ENCODE results near the gene OTOS.

DNA sequence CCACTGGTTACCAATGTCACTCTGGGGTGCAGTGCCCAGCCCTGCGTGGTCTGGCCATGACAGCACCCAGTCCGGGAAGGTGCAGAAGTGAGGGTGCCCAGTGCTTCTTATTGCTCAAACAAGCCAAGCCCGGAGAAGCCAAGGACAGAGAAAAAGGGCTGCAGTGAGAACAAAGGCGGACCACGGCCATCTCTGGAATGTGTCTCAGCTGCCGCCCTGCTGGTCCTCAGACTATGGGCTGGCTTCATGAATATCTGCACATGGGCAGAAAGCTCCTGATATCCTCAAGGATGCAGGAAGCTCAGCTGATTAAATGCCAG is 33.0 kb downstream of the OTOS start:
- TF ChIP-seq POLR2AphosphoS5 (IDR thresholded peaks at IDR 0.05; ENCODE audit: low read depth, low read length) (no peak), TAF1 (IDR thresholded peaks at IDR 0.05; ENCODE audit: borderline replicate concordance, insufficient read depth, low read length) (no peak), SIN3A (IDR thresholded peaks at IDR 0.05; ENCODE audit: borderline replicate concordance, insufficient read depth, low read length) (no peak), FOXP2 (optimal IDR thresholded peaks at IDR 0.05; ENCODE audit: borderline replicate concordance, extremely low read depth, extremely low read length, insufficient read depth) (no peak)
- TF ChIP-seq, protein P1, sequence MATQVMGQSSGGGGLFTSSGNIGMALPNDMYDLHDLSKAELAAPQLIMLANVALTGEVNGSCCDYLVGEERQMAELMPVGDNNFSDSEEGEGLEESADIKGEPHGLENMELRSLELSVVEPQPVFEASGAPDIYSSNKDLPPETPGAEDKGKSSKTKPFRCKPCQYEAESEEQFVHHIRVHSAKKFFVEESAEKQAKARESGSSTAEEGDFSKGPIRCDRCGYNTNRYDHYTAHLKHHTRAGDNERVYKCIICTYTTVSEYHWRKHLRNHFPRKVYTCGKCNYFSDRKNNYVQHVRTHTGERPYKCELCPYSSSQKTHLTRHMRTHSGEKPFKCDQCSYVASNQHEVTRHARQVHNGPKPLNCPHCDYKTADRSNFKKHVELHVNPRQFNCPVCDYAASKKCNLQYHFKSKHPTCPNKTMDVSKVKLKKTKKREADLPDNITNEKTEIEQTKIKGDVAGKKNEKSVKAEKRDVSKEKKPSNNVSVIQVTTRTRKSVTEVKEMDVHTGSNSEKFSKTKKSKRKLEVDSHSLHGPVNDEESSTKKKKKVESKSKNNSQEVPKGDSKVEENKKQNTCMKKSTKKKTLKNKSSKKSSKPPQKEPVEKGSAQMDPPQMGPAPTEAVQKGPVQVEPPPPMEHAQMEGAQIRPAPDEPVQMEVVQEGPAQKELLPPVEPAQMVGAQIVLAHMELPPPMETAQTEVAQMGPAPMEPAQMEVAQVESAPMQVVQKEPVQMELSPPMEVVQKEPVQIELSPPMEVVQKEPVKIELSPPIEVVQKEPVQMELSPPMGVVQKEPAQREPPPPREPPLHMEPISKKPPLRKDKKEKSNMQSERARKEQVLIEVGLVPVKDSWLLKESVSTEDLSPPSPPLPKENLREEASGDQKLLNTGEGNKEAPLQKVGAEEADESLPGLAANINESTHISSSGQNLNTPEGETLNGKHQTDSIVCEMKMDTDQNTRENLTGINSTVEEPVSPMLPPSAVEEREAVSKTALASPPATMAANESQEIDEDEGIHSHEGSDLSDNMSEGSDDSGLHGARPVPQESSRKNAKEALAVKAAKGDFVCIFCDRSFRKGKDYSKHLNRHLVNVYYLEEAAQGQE (IDR thresholded peaks at IDR 0.05; ENCODE audit: insufficient read depth in 1 of 2, low read depth in 2 of 2, low read length in 2 of 2), result no peak
